Hepatocyte (in vitro differentiated cells): ENCODE results near the gene GSTM1. TPM values are rescaled to one million over a fixed set of nuclear protein-coding genes. Genes with fewer than 3 reads are reported as not detected.
"Not testable (repeated sequence)": the region's sequence is repeated elsewhere in the genome, so short reads cannot be mapped to it uniquely, and the experiment has no call there.

ENCODE experiments used
- DNase-seq: peaks from one replicate; pipeline ENCODE4 v3.0.0-alpha.2; 2016; ENCODE audit warnings: low spot score
- H2AFZ ChIP-seq: fragments of 200-600 bp; sonication (generic); 2 replicates; pipeline ENCODE4 v1.6.0; 2016; ENCODE audit warnings: antibody characterized with exemption, mild to moderate bottlenecking
- H3K27ac ChIP-seq: fragments of 200-600 bp; sonication (generic); 2 replicates; pipeline ENCODE4 v1.5.1; 2016; ENCODE audit warnings: mild to moderate bottlenecking
- H3K27me3 ChIP-seq: fragments of 200-600 bp; sonication (generic); 2 replicates; pipeline ENCODE4 v1.6.1; 2016
- H3K36me3 ChIP-seq: fragments of 200-600 bp; sonication (generic); replicated peaks from 2 replicates; pipeline ENCODE4 v1.5.1; 2016; ENCODE audit warnings: low read depth; ENCODE audit not compliant: insufficient read depth
- H3K4me1 ChIP-seq: fragments of 200-600 bp; sonication (generic); 2 replicates; pipeline ENCODE4 v1.5.1; 2016; ENCODE audit warnings: mild to moderate bottlenecking, moderate library complexity; ENCODE audit not compliant: insufficient read depth
- H3K4me2 ChIP-seq: fragments of 200-600 bp; sonication (generic); 2 replicates; pipeline ENCODE4 v1.6.0; 2016
- H3K4me3 ChIP-seq: fragments of 200-600 bp; sonication (generic); 2 replicates; pipeline ENCODE4 v1.5.1; 2016; ENCODE audit warnings: mild to moderate bottlenecking
- H3K79me2 ChIP-seq: fragments of 200-600 bp; sonication (generic); 2 replicates; pipeline ENCODE4 v1.6.0; 2017; ENCODE audit warnings: mild to moderate bottlenecking
- H3K9me2 ChIP-seq: fragments of 200-600 bp; sonication (generic); replicated peaks from 2 replicates; pipeline ENCODE4 v1.6.0; 2017; ENCODE audit warnings: mild to moderate bottlenecking; ENCODE audit not compliant: insufficient read depth
- H3K9me3 ChIP-seq: fragments of 200-600 bp; sonication (generic); 2 replicates; pipeline ENCODE4 v1.5.1; 2016; ENCODE audit warnings: low read depth, mild to moderate bottlenecking
- H4K20me1 ChIP-seq: fragments of 200-600 bp; sonication (generic); 2 replicates; pipeline ENCODE4 v1.6.0; 2016; ENCODE audit warnings: mild to moderate bottlenecking; ENCODE audit not compliant: insufficient read depth, poor library complexity, severe bottlenecking
- CTCF ChIP-seq: fragments of 200-600 bp; sonication (generic); IDR thresholded peaks from 2 replicates; pipeline ENCODE4 v1.5.1; 2016; ENCODE audit warnings: antibody characterized with exemption, mild to moderate bottlenecking; ENCODE audit not compliant: poor library complexity
- EZH2 ChIP-seq: fragments of 200-600 bp; sonication (generic); IDR thresholded peaks from 2 replicates; pipeline ENCODE4 v1.6.1; 2016; ENCODE audit warnings: antibody characterized with exemption, mild to moderate bottlenecking, borderline replicate concordance
- EZH2phosphoT487 ChIP-seq: fragments of 200-600 bp; sonication (generic); IDR thresholded peaks from one replicate; pipeline ENCODE4 v1.6.1; 2018; ENCODE audit warnings: antibody characterized with exemption, mild to moderate bottlenecking, low read depth, moderate library complexity; ENCODE audit not compliant: unreplicated experiment, severe bottlenecking
- WGBS: methylation state at CpG from one replicate; pipeline ENCODE4 v1.1.6; 2016; ENCODE audit warnings: low lambda C conversion rate; ENCODE audit errors: missing lambda C conversion rate; 5-methylcytosine and 5-hydroxymethylcytosine counted together
- polyA plus RNA-seq: library from polyadenylated mRNA; unstranded; fragments of >200 nt; fragmentation: Nextera tagmentation; extraction: Ambion mirVana; gene quantifications from 2 replicates; pipeline ENCODE4 v1.2.1, GENCODE V29; 2016
- total RNA-seq: library from RNA; depleted of rRNA; stranded (reverse); fragments of >200 nt; gene quantifications from 2 replicates; pipeline ENCODE4 v1.2.3, GENCODE V29; 2014

GSTM1 gene
- total and polyA plus RNA-seq, 2 experiments from 2014 or later, result 19.9 to 44.3 TPM

- DNase-seq, result no peak
- Histone ChIP-seq H3K4me1 (peaks cover 4% of the 10 kb centered on the region), H4K20me1 (no peaks in the 10 kb centered on the region), H3K79me2 (no peaks in the 10 kb centered on the region), H3K4me3 (no peak overlapping the region), H3K36me3 (no peaks in the 10 kb centered on the region), H3K4me2 (no peak overlapping the region), H3K9me2 (no peaks in the 10 kb centered on the region), H3K27me3 (no peaks in the 10 kb centered on the region), H3K27ac (no peak overlapping the region), H2AFZ (no peak overlapping the region), H3K9me3 (no peaks in the 10 kb centered on the region)
- TF ChIP-seq CTCF (no peak), EZH2 (no peak), EZH2phosphoT487 (no peak)
- 100% methylated on average over 5 of the region's 5 CpGs for WGBS
Measured at GRCh38 chr1:109671067-109671466, 16.6 kb upstream of the GSTM1 start.

DNA sequence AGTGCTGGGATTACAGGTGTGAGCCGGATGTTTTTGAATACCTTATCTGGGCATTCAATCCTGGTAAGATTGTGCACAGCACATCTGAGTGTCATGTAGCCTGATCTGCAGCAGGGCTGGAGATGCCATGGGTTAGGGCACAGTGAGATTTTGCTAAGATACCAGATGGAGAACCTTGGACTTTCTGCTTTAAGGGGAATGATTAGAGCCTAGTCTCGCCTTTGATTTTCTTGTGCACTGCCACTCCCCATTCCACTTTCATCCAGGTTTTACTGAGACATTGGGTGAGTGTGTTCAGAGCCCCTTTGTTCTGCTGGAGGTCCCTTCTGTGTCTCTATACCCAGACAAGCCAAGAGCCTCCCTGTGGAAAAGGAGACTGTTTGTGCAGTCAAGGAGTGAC, 13.8 kb upstream of the GSTM1 start:
- not testable (repeated sequence) for H2AFZ ChIP-seq, H3K36me3 ChIP-seq, H4K20me1 ChIP-seq, H3K4me3 ChIP-seq, H3K79me2 ChIP-seq, DNase-seq, H3K9me2 ChIP-seq, H3K4me1 ChIP-seq, H3K27me3 ChIP-seq, H3K4me2 ChIP-seq, H3K27ac ChIP-seq, H3K9me3 ChIP-seq
- WGBS, result 90% methylated on average over 2 of the region's 2 CpGs

GRCh38 chr1:109676683-109677381, 10.8 kb upstream of the GSTM1 start:
- not testable (repeated sequence) for H3K4me2 ChIP-seq, DNase-seq
- 94% methylated on average over 3 of the region's 3 CpGs for WGBS

GRCh38 chr1:109677459-109677858, 10.2 kb upstream of the GSTM1 start:
- H4K20me1 ChIP-seq, result no peaks in the 10 kb centered on the region
- H3K27ac ChIP-seq, result no peak overlapping the region
- no peak overlapping the region for H2AFZ ChIP-seq
- H3K4me1 ChIP-seq, result no peaks in the 10 kb centered on the region
- DNase-seq, result no peak
- no peak overlapping the region for H3K4me3 ChIP-seq
- H3K36me3 ChIP-seq, result no peaks in the 10 kb centered on the region
- no peak overlapping the region for H3K4me2 ChIP-seq
- WGBS, result 88% methylated on average over 3 of the region's 3 CpGs
- TF ChIP-seq CTCF, result no peak
- H3K79me2 ChIP-seq, result no peaks in the 10 kb centered on the region
- no peaks in the 10 kb centered on the region for H3K9me2 ChIP-seq
- H3K27me3 ChIP-seq, result no peaks in the 10 kb centered on the region
- no peaks in the 10 kb centered on the region for H3K9me3 ChIP-seq

More at GRCh38 chr1:109676683-109677381, 10.8 kb upstream of the GSTM1 start:
- H3K79me2 ChIP-seq, H3K9me2 ChIP-seq, H3K27me3 ChIP-seq, H3K36me3 ChIP-seq, H4K20me1 ChIP-seq, H3K27ac ChIP-seq, H3K9me3 ChIP-seq, H3K4me3 ChIP-seq, H3K4me1 ChIP-seq, H2AFZ ChIP-seq: not testable (repeated sequence)

DNA sequence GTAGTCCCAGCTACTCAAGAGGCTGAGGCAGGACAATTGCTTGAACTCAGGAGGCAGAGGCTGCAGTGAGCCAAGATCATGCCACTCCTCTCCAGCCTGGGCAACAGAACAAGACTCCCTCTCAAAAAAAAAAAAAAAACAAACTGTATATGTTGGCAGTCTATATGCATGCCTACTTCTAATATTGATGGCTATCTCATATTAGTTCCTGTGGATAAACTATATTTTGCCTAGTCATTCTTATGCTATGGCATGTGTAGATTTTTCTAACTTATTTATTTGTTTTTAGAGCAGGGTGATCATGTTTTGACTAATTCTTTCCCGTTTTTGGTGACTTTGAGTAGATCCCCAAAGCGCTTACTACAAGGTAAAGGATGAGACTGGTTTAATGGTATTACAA, 9.0 kb upstream of the GSTM1 start:
- H3K4me2 ChIP-seq, H3K79me2 ChIP-seq, H3K27ac ChIP-seq, H3K4me3 ChIP-seq, H3K9me2 ChIP-seq, H2AFZ ChIP-seq, H3K9me3 ChIP-seq, H3K36me3 ChIP-seq, H3K4me1 ChIP-seq, H3K27me3 ChIP-seq, H4K20me1 ChIP-seq, DNase-seq: not testable (repeated sequence)
- WGBS, result 90% methylated on average over 2 of the region's 2 CpGs

DNA sequence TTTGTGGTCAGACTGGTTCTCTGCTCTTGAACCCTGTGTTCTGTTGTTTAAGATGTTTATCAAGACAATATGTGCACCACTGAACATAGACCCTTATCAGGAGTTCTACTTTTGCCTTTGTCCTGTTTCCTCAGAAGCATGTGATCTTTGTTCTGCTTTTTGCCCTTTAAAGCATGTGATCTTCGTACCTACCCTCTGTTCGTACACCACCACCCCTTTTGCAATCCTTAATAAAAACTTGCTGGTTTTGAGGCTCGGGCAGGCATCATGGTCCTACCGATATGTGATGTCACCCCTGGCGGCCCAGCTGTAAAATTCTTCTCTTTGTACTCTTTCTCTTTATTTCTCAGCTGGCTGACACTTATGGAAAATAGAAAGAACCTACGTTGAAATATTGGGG, 2.8 kb upstream of the GSTM1 start:
- H3K4me2 ChIP-seq, DNase-seq, H3K4me3 ChIP-seq, H2AFZ ChIP-seq, H3K27ac ChIP-seq, H3K27me3 ChIP-seq, H3K36me3 ChIP-seq, H3K9me3 ChIP-seq, H4K20me1 ChIP-seq, H3K79me2 ChIP-seq, H3K9me2 ChIP-seq, H3K4me1 ChIP-seq: not testable (repeated sequence)
- WGBS, result 93% methylated on average over 4 of the region's 6 CpGs

DNA sequence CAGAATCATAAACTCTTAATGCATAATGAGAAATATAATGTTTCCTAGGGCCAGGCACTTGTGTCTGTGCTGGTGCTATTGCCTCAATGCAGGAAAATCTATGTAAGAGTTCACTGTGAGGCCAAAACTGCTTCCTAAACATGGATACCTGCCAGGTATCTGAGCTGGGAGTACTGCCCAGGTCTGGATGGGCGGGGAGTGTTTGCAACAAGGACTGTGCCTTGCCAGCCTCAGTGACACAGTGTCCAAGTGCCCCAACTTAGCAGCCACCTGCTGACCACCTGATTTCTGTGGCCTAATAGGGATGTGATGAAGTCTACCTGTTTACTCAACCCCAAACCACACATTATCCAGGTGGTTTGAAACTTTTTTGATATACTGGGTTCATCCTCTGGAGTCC, 2.2 kb upstream of the GSTM1 start:
- H4K20me1 ChIP-seq, H3K27ac ChIP-seq, H3K4me3 ChIP-seq, H3K4me2 ChIP-seq, H3K79me2 ChIP-seq, H3K27me3 ChIP-seq, H3K9me3 ChIP-seq, H3K36me3 ChIP-seq, H3K4me1 ChIP-seq, DNase-seq, H3K9me2 ChIP-seq, H2AFZ ChIP-seq: not testable (repeated sequence)
- 88% methylated on average over 1 of the region's 1 CpG for WGBS
